Measurements from ENCODE around the gene TBC1D22A. TPM values are rescaled to one million over a fixed set of nuclear protein-coding genes. Genes with fewer than 3 reads are reported as not detected.

The TBC1D22A gene
- total and polyA plus RNA-seq, 2 experiments from 2014 or later, result 9.6 to 13.3 TPM

- TF ChIP-seq ZNF462 (CRISPR knock-in tag; IDR thresholded peaks at IDR 0.05) (no peak), EZH2 (IDR thresholded peaks at IDR 0.05; ENCODE audit: low read depth, unreplicated experiment) (no peak), EZH2phosphoT487 (IDR thresholded peaks at IDR 0.05; ENCODE audit: unreplicated experiment) (no peak), POLR2AphosphoS5 (IDR thresholded peaks at IDR 0.05; ENCODE audit: low read depth) (no peak), JUNB (IDR thresholded peaks at IDR 0.05; ENCODE audit: unreplicated experiment) (no peak), ZNF114 (CRISPR knock-in tag; IDR thresholded peaks at IDR 0.05) (no peak), ZNF331 (CRISPR knock-in tag; IDR thresholded peaks at IDR 0.05; ENCODE audit: low read depth) (no peak), CREB1 (CRISPR knock-in tag; IDR thresholded peaks at IDR 0.05; ENCODE audit: low read depth) (no peak), STAT1 (IDR thresholded peaks at IDR 0.05; ENCODE audit: unreplicated experiment) (no peak), NANOG (IDR thresholded peaks at IDR 0.05; ENCODE audit: borderline replicate concordance) (no peak)
- TF ChIP-seq, protein P1, sequence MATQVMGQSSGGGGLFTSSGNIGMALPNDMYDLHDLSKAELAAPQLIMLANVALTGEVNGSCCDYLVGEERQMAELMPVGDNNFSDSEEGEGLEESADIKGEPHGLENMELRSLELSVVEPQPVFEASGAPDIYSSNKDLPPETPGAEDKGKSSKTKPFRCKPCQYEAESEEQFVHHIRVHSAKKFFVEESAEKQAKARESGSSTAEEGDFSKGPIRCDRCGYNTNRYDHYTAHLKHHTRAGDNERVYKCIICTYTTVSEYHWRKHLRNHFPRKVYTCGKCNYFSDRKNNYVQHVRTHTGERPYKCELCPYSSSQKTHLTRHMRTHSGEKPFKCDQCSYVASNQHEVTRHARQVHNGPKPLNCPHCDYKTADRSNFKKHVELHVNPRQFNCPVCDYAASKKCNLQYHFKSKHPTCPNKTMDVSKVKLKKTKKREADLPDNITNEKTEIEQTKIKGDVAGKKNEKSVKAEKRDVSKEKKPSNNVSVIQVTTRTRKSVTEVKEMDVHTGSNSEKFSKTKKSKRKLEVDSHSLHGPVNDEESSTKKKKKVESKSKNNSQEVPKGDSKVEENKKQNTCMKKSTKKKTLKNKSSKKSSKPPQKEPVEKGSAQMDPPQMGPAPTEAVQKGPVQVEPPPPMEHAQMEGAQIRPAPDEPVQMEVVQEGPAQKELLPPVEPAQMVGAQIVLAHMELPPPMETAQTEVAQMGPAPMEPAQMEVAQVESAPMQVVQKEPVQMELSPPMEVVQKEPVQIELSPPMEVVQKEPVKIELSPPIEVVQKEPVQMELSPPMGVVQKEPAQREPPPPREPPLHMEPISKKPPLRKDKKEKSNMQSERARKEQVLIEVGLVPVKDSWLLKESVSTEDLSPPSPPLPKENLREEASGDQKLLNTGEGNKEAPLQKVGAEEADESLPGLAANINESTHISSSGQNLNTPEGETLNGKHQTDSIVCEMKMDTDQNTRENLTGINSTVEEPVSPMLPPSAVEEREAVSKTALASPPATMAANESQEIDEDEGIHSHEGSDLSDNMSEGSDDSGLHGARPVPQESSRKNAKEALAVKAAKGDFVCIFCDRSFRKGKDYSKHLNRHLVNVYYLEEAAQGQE (IDR thresholded peaks at IDR 0.05; ENCODE audit: unreplicated experiment), result no peak
- TF ChIP-seq, protein P2, sequence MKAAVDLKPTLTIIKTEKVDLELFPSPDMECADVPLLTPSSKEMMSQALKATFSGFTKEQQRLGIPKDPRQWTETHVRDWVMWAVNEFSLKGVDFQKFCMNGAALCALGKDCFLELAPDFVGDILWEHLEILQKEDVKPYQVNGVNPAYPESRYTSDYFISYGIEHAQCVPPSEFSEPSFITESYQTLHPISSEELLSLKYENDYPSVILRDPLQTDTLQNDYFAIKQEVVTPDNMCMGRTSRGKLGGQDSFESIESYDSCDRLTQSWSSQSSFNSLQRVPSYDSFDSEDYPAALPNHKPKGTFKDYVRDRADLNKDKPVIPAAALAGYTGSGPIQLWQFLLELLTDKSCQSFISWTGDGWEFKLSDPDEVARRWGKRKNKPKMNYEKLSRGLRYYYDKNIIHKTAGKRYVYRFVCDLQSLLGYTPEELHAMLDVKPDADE (IDR thresholded peaks at IDR 0.05), result no peak
- TF ChIP-seq, protein P3, sequence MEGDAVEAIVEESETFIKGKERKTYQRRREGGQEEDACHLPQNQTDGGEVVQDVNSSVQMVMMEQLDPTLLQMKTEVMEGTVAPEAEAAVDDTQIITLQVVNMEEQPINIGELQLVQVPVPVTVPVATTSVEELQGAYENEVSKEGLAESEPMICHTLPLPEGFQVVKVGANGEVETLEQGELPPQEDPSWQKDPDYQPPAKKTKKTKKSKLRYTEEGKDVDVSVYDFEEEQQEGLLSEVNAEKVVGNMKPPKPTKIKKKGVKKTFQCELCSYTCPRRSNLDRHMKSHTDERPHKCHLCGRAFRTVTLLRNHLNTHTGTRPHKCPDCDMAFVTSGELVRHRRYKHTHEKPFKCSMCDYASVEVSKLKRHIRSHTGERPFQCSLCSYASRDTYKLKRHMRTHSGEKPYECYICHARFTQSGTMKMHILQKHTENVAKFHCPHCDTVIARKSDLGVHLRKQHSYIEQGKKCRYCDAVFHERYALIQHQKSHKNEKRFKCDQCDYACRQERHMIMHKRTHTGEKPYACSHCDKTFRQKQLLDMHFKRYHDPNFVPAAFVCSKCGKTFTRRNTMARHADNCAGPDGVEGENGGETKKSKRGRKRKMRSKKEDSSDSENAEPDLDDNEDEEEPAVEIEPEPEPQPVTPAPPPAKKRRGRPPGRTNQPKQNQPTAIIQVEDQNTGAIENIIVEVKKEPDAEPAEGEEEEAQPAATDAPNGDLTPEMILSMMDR (conservative IDR thresholded peaks at IDR 0.05; ENCODE audit: low read depth in 2 of 2), result no peak
- no peaks in the 10 kb centered on the region for H4K20me1 ChIP-seq (replicated peaks; ENCODE audit: insufficient read depth)
- H3K9me2 ChIP-seq (ENCODE audit: insufficient read depth), result no peaks in the 10 kb centered on the region
- H2AFZ ChIP-seq, result no peak overlapping the region
- ATAC-seq, result no peak
- no peaks in the 10 kb centered on the region for H3F3A ChIP-seq (replicated peaks; ENCODE audit: low read depth)
- H3K27ac ChIP-seq (ENCODE audit: low read depth), result no peak overlapping the region
- no peaks in the 10 kb centered on the region for H3K4me1 ChIP-seq (ENCODE audit: insufficient read depth)
- no peak overlapping the region for H3K4me2 ChIP-seq
- H3K27me3 ChIP-seq (ENCODE audit: insufficient read depth), result no peaks in the 10 kb centered on the region
- no peaks in the 10 kb centered on the region for H3K4me1 Mint-ChIP-seq
- no peak for DNase-seq (ENCODE audit: low spot score)
- H3K79me2 ChIP-seq (replicated peaks; ENCODE audit: insufficient read depth), result no peaks in the 10 kb centered on the region
- H3K4me3 ChIP-seq, result no peak overlapping the region
- no peaks in the 10 kb centered on the region for H3K36me3 ChIP-seq (ENCODE audit: insufficient read depth)
- H3K9me3 Mint-ChIP-seq, result peaks cover 32% of the 10 kb centered on the region
- no peak overlapping the region for H3K27ac Mint-ChIP-seq
- no peak overlapping the region for H3K4me3 Mint-ChIP-seq
- peaks cover 26% of the 10 kb centered on the region; the same call in 2 of the 3 replicates for H3K36me3 Mint-ChIP-seq (ENCODE audit: low read depth)
- H3K27me3 Mint-ChIP-seq (ENCODE audit: insufficient read depth, low read depth, poor library complexity), result no peaks in the 10 kb centered on the region
Measured at GRCh38 chr22:47176026-47176389, 413.6 kb downstream of the TBC1D22A start.
